Epidermal melanocyte (primary cell): ENCODE measurements around the gene ZFYVE28.
"Not testable (repeated sequence)": the region's sequence is repeated elsewhere in the genome, so short reads cannot be mapped to it uniquely, and the experiment has no call there.

ENCODE experiments used
- DNase-seq: peaks from one replicate; pipeline ENCODE4 v3.0.0; 2011; ENCODE audit warnings: low spot score; ENCODE audit not compliant: insufficient read length

The ZFYVE28 gene

DNA sequence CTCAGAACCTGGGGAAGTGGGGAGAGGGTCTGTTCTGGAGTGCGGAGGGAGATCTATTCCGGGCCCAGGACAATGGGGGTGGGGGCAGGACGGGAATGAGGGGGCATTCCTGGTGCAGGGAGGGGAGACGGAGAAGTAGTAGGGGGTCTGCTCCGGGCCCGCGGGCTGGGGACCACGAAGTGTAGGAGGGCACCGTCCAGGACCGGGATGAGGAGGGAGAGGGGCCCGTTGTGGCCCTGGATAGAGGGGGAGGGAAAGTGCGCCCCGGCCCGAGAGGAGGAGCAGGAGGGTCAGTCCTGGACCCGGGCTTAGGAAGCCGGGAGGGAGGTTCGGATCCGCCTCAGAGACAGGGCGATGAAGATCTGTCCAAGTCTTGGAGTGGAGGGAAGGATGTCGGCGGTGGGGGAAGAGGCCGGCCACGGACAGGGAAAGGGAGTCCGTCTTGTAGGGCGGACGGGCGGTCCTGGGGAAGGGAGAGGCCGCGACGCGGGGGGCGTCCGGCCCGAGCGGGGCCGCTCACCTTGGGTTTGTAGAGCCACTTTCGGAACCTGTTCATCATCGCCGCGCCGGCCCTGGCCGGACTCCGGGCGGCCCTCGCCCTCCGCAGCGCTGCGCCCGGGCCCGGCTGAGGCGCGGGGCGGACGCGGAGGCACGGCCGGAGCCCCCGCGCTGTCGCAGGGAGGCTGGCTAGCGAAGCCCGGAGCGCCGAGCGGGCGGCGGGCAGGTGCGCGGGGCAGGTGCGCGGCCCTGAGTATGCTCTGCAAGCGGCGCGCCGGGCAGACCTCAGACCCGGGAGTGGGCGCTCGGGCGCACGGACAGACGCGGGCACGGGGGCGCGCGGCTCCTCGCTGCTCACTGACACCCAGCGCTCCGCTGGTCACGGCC is at the start of gene ZFYVE28:
TSS of gene ZFYVE28 (minus strand) at position 881 of the 885 bp plus-strand sequence. CDS start at position 559, 322 bp downstream.
- DNase-seq = no peak

DNA sequence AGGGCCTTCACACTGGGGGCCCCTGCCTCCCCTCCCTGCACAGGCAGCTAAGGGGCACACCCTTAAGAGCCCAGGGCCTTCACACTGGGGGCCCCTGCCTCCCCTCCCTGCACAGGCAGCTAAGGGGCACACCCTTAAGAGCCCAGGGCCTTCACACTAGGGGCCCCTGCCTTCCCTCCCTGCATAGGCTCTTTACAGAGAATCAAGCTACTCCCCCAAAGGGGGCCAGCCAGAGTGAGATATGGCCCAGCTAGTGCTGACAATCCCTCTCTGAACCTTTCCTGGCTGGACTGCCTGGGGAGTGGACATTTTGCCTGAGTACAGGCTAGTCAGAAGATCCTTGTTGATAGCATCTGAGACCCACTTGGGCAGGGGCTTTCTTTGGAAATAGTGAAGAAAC is 47.1 kb upstream of the ZFYVE28 start:
- not testable (repeated sequence) for DNase-seq

DNA sequence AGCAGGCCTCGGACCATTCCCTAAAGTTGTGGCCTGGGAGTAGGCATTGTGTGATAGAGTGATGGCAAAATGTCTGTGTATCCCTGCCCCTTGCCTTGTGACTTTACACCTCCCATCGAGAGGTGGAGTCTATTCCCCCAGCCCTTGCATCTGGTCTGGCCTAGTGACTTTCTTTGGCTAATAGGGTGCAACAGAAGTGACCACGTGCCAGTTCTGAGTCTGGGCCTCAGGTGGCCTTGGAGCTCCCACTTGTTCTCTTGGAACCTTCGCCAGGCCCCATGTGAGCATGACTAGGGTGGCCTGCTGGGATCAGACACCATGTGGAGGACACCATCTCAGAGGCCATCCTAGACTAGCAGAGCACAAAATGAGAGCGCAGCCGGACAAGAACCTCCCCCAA is 46.6 kb upstream of the ZFYVE28 start:
- no peak for DNase-seq

DNA sequence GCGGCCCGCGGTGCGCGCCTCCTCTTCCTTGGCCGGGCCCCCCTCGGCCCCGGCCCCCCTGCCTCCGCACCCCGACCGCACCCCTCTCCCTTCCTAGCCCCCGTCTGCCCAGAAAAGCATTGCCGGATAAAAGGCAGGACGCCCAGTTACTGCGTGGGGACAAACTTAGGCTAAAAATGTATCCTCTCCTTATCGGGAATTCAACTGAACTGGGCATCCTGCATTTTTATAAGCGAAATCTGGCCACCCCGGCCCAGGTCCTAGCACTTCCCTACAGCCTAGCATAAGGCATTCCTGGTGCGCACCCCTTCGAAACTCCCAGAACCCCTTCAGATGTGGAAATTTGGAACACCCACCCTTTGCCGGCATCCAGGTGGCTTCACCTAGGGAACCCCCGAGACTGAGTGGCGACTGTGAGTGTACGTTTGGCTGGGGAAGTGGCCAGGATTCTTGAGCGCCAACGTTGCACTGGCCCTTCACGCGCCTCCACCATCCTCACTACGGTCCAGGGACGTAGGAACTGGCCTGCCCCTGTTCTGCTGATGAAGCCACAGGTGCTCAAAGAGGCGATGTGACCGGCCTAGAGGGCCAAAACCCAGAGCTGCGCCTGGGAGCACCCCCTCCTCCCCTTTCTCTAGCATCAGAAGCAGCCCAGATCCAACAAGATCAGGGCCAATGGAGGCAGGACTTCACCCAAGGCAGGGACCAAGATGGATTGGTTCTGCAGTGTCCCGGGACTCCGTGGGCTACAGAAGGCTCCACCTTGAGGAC is 44.7 kb upstream of the ZFYVE28 start:
- no peak for DNase-seq

DNA sequence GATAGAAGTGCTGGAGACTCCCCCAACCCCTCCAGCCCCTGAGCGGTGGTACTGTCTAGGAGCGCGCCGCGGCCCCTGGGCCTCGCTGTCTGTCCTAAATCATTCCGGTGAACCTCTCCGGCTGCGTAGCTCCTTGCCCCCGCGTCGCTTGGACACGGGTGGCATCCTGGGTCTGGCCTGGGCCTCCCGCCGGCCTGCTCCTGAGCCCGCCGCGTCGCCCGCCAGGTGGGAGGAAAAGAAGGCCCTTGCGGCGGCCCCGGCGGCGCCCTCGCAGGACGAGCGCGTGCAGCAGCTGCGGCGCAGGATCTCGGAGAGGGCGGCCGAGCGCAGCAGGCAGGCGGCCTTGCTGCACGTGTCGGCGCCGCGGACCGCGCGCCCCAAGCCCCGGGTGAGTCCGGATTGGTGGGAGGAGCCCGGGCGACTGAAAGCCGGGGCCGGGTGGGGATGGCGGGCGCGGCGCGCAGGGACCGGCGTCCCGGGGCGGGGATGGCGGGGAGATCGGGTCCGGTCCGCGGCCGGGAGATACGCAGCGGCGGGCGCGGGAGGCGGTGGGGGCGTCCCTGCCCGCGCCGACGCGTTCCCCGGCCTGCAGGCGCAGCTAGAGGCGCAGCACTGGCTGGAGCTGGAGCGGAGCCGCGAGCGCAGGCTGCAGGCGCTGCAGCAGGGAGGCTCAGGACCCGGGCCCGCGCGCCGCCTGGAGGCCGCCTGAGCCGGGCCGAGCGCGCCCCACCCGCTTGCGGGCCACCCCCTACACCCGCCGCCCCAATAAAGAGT is 44.0 kb upstream of the ZFYVE28 start:
- peak; percentile 78 for DNase-seq

DNA sequence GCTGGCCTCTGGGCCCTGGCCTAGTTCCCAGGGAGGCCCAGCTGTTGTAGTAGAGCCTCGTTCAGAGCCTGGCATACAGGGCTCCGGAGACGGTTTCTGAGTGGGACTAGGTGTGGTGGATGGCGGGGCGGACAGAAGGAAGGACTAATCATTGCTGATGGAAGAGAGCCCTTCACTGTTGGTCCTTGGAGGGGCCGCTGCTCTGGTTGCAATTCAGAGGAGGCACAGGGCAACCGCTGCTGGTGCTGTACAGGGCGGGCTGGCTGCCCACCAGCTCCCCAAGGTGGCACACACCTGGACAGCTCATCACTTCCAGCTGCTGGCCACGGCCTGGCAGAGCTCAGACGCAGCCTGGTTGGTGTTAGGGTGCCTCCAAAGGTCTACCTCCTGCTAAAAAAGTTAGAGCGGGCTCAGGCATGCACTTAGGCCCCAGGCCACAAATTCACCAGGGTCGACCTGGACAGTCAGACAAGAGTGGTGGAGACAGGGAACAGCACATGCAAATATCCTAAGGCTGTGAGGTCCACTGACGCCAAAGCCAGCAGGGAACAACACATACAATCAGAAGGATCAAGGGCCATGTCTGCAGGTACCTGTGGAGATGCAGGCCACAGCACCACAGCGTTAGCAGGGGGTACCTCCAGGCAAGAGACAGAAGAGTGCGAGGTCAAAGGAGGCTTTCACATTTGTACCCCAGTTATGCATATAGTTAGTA is 43.0 kb upstream of the ZFYVE28 start:
- no peak for DNase-seq

DNA sequence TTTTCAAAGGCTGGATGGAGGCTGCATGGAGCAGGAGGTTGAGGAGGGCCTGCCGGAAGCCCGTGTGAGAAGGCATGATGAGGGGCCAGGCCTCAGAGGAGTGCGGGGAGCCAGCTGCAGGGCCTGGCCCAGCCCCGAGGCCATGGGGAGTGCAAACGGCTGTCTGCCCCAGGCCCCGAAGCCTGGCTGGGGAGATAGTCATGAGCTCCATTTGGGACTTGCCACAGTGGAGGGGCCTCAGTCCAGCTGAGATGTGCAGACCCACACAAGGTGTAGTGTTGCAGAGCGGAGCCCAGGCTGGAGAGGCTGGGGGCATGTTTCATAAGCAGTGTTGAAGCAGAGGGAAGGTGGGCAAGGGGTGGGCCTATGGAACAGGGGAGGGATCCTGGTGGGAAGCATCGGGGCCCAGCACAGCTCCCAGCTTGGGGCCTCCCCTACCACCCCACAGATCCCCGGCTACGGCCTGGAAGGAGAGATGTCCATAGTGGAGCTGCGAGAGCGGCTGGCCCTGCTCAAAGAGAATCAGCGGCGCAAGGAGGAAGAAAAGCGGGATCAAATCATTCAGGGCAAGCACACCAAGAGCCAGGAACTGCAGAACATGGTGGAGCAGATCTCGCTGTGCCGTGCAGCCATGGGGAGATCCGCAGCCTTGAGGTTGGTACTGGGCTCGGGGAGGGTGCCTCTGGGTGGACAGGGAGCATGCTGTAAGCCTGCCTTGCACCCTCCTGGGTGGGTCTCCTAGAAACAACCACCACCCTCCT is 41.3 kb upstream of the ZFYVE28 start:
- DNase-seq = no peak

DNA sequence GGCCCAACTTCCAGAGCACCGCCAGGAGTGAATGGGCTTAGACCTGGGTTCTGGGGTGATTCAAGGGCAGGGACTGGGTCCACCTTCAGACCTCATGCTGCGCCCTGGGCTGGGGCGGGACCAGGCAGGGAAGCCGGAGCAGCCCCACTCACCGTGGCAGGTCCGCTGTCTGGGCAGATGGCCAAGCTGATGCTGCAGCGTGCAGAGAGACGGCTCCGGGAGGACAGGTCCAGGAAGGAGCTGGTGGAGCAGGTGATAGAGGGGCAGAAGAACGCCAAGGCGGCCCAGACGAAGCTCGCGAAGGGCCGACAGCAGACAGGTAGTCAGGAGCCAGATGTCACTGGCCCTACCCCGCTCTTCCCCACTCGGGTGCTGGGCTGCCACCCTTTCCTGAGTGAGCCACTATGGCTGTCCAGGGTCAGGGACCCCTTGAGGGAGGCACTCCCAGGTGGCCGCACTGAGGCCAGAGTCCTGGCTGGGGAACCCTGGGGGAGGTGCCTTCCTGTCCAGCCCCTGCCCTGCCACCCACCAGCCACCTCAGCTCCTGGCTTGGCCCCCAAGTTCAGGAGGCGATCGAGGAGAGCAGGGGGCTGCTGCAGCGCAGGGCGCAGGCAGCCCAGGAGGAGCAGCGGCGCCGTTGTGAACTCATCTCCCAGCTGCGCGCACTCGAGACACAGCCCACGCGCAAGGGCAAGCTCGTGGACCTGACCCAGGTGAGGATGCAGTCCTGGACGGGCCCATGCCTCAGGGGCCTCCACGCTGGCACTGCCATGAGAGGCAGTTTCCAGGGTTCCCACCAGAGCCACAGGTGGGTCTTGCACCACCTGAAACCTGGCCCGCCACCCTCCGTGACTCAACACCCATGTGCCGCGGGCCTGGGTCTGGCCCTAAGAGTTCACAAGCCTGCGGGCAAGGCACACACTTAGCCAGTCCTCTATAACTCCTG is 40.4 kb upstream of the ZFYVE28 start:
- DNase-seq = no peak

DNA sequence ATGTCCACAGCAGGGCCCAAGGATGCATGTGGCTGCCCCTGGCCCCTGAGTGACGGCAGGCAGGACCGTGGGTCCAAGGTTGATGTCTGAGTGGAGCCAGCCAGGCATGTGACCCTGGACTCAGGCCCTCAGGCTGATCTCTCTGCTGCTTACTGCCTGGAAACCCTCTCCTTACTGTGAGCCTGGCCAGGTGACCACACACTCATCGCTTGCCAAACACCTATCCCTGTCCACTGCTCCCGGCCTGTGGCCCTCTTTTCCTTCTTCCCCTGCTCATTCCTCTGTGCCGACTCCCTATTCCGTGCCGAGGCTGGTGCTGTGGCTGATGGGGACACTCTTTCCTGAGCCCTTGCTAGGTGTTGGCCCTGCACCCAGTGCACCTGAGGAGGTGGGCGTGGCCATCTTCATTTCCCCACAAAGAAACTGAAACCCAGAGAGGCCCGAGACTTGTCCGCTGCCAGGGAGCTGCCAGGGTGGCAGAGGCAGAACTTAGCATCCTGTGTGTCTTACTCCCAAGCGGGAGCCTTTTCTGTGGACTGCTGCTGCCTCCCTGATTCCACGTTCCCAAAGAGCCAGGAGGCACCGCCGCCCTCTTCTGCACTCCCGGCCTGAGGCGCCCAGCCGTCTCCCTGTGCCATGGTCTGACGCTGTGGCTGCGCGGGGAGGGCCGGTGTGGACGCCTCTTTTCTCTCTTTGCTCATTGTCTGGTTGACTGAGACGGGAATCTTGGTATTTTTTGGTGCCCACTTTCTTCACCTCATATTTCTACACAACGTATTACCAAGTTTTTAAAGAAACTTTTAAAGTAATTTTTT is 39.2 kb upstream of the ZFYVE28 start:
- DNase-seq = no peak

DNA sequence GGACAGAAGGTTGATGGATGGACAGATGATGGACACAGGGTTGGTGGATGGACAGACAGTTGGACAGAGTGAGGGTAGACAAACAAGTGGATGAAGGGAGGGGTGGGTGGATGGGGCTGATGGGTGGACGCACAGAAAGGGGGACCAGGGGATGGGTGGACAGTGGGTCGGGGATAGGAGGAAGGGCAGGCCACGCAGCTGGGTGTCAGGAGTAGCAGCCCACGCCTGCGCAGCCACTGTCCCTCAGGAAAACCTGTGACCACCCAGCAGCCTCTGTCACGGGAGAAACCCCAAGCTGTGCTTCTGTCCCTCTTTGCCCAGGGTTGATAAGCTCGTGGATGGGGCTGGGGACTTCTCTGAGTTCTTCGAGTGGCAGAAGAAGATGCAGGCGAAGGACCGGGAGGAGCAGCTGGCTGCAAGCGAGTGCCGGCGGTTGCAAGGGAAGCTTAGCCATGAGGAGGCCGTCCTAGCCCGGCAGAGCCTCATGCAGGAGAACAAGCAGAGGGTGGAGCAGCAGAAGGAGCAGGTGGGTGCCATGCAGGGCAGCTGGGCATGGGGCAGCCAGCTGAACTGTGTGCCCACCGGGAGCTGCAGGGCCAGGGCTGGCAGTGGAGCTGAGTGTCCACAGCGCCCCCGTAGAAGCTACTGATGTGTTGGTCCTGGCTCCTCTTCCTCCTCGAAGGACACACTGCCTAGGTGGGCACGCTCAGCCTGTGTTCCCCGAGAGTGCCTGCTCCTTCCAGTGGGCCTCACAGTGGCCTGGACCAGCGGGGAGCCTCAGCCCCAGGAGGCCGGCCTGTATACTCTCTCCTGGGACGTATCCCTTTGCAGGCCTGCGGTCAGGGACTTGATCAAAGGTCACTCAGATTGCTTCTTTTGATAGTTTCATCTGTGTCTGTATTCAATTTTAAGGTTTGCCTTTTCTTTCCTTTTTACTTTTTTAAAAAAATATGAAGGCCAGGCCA is 33.7 kb upstream of the ZFYVE28 start:
- no peak for DNase-seq

DNA sequence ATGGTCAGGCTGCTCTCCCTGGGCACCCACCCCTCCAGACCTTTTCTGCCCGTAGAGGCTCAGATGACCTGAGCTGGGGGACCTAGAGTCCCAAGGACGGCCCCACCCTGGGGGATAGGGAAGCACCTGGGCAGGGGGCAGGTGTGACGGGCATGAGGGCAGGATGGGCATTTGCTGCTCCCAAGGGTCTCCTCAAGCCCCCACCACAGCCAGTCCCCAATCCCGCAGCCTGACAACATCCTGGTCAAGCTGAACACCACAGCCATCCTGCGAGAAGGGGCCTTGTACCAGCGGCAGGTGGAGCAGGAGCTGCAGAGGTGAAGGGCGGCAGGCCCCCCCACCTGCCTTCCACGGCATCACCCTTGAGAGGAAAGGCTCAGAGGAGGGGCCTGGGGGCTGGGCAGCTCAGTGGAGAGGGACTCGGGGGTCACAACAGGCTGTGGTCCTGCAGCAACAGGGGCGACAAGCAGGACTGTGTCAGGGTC is 32.6 kb upstream of the ZFYVE28 start:
- no peak for DNase-seq

DNA sequence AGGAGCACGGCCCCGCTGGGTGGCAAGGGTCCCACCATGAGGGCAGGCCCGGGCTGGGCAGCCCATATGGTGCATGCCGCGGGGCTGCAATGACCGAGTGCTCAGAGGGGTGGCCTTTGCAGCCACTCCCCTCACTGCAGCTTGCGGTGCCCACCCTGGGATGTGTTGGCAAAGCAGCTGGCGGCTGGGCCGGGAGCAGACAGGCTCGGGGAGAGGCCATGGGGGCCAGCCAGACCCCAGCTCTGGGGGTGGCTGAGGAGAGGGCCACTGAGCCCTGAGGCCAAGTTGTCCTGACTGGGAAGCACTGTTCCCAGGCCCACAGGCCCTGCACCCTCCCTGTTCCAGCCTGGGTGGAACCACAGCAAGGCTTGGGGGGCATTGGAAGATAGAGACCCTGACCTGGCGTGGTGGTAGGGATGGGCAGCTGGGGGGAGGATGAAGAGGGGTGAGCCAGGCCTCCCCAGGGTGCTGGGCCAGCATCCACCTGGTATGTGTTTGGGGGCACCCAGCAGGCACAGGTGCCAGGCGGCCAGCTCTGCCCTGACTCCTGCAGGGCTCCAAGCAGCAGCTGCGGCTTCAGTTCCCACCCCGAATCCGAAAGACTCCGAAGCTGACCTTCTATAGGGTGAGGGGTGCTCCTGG is 32.1 kb upstream of the ZFYVE28 start:
- DNase-seq = no peak

DNA sequence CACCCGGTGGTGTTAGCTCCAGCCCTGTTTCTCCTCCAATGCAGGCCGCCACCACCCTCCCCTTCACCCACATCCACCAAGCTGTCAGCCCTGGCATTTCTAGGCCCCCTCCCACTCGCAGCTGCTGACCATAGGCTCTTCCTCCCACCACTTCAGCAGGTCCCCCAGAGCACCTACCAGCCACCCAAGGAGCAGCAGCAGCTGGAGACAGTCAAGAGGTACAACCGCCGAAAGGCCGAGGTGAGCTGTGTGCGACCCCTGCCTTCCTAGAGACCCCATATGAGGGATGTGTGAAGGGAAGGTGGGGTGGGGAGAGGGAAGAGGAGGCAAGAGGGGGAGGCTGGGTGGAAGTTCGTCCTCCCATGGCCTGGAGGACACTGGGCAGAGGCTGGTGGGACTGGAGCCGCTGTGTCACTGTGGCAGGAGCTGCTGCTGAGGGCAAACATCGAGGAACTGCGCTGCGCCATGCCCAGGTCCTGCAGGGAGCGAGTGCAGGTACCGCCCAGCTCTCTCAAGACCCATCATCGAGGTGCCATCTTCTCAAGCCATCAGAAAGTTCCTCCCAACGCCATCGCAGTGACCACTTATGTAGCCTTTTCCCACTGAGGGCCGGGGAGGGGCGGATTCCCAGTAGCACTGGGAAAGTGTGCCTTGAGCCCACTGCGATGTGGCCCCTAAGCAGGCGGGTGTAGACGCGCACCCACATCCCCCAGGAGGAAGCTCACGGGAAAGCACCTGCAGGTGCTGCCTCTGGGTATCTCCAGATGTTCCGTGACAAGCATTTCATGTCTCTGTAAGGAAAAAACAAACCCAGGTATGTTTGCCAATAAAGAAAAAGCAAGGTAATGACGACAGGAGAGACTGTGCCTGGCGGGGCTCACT is 31.3 kb upstream of the ZFYVE28 start:
- DNase-seq = no peak

DNA sequence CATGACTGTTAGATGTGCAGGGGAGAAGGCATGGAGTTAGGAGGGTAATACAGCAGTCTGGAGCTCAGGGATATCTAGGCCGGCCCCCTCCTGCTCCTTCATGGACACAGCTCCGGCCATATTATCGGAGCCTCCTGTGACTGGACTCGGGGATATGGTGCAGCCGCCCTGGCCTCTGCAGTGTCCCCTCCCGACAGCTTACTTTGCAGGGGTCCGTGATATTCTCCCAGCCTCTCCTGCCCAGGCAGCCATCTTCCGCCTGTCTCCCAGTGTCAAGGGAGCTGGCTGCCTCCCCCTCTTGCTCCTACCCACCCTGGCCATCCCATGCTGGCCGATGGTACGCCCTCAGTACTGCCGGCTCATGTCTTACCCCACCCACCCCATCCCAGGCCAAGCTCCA is 30.6 kb upstream of the ZFYVE28 start:
- no peak for DNase-seq

DNA sequence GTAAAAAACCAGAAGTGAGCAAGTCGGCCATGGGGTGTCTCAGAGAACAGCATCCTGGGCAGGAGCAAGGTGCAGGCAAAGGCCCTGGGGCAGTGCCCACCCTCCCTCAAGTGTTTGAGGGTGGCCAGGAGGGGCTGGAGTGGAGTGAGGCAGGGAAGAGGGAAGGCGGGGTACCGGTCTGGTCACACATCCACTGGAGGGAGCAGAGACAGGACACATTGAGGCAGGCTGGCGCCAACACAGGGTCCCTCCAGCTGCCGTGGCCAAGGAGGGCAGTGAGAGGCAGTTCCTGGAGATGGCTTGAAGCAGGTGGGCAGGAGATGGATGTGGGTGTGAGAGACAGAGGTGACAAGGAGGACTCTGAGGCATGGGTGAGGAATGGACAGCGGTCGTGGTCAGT is 30.1 kb upstream of the ZFYVE28 start:
- no peak for DNase-seq
